NCI-H1105 (cell line): ENCODE results near the gene KLHL18.
"Not testable (repeated sequence)": the region's sequence is repeated elsewhere in the genome, so short reads cannot be mapped to it uniquely, and the experiment has no call there.

Experiments used
- DNase-seq: peaks from one replicate; lab custom pipeline; 2025; lab: John Stamatoyannopoulos, UW

The KLHL18 gene

GRCh38 chr3:47282424-47283192 is at the start of gene KLHL18, which contains the start of gene KIF9:
Gene KLHL18, plus strand, starts transcription at chr3:47282944. Its CDS starts 22 bp downstream, at chr3:47282966.
Gene KIF9, minus strand, starts transcription at chr3:47282799. Its CDS starts 5,425 bp downstream, at chr3:47277374.
- DNase-seq: peak; percentile 80

DNA sequence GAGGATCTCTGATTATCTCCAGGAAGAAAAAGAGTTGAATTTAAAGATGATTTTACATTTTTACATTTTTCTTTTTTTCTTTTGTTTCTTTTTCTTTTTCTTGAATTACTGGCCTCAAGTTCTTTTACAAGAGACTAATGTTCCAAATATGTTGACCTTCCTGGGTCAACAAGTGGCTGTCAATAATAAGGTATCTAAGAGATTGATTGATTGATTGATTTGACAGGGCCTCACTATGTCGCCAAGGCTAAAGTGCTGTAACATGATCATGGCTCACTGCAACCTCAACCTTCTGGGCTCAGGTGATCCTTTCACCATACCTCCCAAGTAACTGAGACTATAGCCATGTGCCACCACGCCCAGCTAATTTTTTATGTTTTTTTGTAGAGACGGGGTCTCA is 44.7 kb upstream of the KLHL18 start:
- no peak for DNase-seq

DNA sequence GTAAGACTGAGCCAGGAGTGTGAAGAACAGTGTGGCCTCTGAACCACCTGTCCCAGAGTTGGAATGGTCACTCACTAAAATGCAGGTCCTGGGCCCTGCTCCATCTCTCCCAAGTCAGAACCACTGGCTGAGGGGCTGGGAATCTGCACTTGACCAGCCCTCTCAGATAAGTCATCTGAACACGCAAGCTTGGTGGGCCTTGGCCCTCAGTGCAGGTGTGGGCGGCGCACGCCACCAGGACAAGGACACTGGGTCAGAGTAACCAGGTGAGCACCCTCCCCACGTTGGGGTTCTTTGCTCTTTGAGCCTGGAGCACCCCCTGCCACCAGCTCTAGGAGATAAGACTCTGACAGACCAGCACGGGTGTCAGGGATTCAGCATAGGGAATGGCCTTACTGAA is 42.8 kb upstream of the KLHL18 start:
- DNase-seq: no peak

GRCh38 chr3:47243419-47244147 is 39.2 kb upstream of the KLHL18 start:
- no peak for DNase-seq

DNA sequence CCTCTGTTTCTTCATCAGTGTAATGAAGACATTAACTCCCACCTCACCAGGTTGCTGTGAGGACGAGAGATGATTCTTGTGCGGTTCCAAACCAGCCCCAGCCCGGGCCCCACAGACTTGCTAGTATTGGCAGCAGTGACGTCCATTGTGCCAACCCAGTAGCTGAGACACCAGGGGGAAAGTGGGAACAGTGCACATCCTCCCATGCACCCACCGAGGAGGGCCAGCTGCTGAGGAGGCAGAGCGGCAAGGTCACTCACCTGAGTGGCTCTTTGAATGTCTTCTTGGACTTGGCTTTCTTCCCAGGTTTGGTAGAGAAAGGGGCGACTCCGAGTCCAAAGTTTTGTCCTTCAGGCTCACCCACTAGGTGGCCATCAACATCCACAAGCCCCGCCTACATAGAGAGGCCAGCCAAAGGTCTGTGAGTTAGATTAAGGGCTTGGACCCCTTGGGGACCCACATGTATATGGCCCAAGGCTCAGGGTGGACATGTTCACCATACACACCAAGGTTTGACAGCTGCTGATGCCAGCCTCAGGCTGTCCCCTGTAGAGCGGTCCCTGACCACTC is 38.1 kb upstream of the KLHL18 start:
- DNase-seq: no peak

DNA sequence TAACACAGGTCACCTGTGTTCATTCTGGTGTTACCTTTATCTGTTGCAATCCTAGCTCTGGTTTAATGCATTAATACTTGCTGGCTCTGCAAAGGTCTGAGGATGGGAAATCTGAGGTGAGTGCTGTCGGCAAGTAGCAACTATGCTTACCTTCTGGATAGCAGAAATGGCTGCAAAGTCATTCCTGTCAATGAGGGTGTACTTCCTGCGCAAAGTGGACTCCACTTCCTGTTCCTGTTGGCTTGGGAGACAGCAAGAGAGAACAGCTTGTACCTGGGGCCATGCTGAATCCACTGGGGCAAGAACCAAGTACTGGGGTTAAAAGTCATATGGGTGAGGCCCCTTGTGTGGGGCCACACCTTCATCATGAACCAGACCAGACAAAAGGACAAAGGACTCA is 37.5 kb upstream of the KLHL18 start:
- no peak for DNase-seq

- no peak for DNase-seq
These were observed 35.3 kb upstream of the KLHL18 start for GRCh38 chr3:47247131-47248064.

DNA sequence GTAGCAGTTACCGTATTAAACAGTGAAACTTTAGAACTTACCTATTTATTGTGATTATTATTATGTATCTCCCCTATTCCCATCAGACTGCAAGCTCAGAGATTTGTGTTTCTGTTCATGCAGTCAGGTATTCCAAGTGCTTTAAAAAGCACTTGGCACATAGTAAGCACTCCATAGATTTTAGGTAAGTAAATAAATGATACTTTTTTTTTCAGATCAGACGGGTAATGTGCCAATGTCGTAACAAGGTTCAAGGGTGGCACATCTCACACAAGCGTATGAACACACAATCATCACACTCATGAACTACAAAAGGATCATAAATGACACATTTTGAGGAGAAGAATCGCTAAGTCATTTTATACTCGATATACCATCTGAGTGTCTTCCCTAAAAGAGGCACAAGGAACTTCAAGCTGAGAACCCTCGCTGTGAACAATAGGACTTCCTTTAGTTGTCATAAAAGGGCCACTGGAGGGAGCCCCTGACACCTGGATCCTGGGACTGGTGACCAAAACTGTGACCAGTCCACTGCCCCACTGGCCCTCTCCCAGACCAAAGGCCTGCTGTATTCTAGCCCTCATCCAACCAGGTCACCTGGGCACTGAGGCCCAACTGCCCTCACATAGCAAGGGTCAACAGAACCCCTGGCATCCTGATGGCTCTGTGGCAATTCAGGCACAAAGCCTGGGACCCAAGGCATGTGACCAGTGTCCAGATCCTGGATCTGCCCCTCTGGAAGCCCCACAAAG is 32.3 kb upstream of the KLHL18 start:
- no peak for DNase-seq

DNA sequence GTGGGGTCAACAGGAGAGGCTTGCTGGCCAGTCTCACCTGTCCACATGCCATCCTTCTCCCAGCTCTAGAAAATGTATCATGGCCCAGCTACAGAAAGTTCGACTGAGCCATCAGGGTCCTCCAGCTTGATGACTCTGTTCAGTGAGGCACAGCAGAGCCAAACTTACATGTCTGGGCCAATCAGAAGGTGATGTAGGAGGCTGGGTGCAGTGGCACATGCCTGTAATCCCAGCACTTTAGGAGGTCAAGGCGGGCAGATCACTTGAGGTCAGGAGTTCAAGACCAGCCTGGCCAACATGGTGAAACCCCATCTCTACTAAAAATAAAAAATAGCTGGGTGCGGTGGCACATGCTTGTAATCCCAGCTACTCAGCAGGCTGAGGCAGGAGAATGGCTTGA is 31.7 kb upstream of the KLHL18 start:
- not testable (repeated sequence) for DNase-seq

DNA sequence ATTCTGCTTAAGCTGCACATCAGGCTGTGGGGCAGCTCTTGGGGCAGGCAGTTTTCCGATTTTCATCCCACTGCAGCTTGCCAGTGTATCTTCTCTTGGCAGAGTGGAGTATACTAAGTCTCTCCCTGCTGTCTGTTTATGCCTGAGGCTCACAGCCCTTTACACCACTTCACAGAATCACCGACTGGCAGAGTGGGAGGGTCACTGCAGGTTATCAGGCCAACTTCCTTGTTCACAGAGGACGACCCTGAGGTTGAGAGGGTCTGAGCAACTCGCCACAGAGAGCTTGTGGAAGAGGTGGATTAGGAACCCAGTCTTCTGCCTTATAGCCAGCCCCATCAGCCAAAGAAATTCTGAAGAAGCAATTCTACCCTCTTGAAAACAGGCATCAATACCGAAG is 31.1 kb upstream of the KLHL18 start:
- DNase-seq: no peak

DNA sequence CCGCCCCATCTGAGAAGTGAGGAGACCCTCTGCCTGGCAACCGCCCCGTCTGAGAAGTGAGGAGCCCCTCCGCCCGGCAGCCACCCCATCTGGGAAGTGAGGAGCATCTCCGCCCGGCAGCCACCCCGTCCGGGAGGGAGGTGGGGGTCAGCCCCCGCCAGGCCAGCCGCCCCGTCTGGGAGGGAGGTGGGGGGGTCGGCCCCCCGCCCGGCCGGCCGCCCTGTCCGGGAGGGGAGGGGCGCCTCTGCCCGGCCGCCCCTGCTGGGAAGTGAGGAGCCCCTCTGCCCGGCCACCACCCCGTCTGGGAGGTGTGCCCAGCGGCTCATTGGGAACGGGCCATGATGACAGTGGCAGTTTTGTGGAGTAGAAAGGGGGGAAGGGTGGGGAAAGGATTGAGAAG is 26.4 kb upstream of the KLHL18 start:
- not testable (repeated sequence) for DNase-seq

DNA sequence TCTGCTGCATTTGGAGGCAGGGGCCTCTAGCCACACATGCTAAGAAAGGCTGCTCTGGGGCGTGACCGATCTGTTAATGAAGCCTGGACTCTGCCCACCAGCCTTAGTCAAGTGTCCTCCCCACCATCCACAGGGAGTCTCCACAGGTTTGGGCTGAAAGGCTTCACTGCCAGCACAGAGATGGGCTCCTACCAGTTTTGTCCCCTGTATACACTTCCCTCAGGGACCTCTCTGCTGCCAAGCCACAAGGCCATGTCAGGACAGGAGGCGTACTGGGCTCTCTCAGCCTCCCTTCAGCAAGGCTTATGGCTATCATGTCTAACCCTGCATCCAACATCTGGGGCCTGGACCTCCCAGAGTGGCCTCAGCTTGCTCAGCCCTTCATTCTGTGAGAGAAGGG is 23.6 kb upstream of the KLHL18 start:
- DNase-seq: no peak

GRCh38 chr3:47260605-47261004 is 22.1 kb upstream of the KLHL18 start:
- no peak for DNase-seq

- no peak for DNase-seq
These were observed 21.4 kb upstream of the KLHL18 start for GRCh38 chr3:47261301-47261700.

DNA sequence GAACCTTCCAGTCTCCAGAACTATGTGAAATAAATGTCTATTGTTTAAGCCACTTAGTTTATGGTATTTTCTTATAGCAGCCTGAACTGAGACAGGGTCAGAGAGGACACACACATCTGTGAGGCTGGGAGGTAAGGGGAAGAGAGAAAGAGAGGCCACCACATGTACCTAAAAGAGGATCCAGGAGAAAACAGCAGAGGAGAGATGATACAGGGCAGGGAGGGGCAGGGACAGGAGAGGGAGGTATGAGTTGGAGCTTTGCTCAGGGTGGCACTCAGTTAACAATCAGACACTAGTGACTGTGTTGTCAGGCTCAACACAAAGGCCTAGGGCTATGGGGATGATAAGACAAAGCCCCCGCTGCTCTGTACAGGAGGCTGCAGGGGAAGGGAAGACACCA is 17.7 kb upstream of the KLHL18 start:
- no peak for DNase-seq

- no peak for DNase-seq
These were observed 16.9 kb upstream of the KLHL18 start for GRCh38 chr3:47265725-47266428.

DNA sequence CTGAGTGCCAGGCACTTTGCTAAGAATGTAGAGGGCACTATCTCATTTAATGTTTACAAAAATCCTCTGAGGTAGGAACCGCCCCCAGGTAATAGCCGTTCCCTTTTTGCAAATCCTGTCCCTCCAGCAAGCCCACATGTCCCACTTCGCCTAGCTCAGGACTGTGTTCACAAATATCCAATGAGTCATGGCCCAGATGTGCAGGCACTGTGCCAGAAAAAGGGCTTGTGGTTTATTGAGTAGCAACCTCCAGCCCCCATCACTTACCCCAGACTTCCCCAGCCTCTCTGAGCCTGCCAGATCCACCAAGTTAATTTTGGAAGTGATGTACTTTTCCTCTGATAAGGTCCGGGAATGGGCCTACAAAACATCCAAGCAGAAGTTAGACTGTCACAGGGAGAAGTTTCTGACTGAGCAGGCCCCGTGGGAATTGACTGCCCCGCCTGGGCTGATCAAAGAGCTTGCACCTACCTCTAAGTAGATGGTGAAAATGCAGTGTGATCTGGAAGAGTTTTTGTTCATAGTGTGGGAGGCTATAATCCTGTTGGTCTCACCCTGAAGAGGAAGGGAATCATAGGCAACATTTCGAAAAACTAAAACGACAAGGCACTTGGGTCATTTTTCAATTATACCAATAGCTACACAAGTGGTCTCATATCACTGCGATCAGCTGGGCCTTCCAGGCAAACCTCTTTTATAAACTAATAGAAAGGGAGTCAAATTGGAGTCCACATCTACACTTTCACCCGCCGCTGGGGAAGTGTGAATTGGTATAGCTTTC is 15.8 kb upstream of the KLHL18 start:
- DNase-seq: no peak

DNA sequence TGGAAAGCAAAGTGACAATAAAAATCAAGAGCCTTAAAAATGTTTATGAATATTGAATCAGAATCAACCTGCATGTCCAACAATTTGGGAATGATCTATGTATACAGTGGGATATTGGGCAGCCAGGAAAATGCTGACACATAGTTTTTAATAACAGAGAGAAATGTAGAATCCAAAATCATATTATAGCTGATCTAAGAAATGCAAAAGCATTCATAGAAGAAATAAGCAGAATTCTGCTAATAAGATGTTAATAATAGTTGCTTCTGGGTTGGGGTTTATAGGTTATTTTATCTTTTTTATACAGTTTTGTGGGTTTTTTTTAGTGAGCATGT is 15.3 kb upstream of the KLHL18 start:
- DNase-seq: no peak

GRCh38 chr3:47270526-47270925 is 12.2 kb upstream of the KLHL18 start:
- DNase-seq: no peak

- no peak for DNase-seq
These were observed 9.2 kb upstream of the KLHL18 start for GRCh38 chr3:47273564-47273963.
